ENCODE data around the gene SIDT2. TPM values are rescaled to one million over a fixed set of nuclear protein-coding genes. Genes with fewer than 3 reads are reported as not detected.

SIDT2 gene
- total RNA-seq, 1 experiment from 2014 or later: 37.0 TPM

DNA sequence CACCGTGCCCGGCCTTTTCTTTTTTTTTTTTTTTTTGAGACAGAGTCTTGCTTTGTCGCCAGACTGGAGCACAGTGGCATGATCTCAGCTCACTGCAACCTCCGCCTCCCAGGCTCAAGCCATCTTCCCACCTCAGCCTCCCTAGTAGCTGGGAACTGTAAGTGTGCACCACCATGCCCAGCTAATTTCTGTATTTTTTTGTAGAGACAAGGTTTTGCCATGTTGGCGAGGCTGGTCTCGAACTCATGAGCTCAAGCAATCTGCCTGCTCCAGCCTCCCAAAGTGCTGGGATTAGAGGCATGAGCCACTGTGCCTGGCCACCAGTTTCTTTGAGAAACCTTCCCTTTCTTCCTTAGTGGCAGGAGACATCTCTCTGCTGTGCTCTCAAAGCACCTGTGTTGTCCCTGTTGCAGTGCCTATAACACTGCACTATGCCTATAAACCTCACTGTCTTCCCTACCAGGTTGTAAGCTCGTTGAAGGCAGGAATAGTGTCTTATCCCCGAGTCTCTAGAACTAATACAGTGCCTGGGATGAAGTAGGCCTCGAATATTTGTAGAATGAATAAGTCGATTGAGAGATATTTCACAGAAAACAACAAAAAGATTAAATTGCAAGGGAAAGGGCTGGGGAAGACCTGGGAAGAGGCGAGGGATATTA is 34.3 kb downstream of the SIDT2 start:
- no TSS peak for BruUV-seq (replicated peaks)
- RAD21 ChIA-PET (ENCODE audit: low non-redundant PET in 1 of 2, low total read pairs in 2 of 2, uncharacterized antibody in 2 of 2, unreplicated experiment in 2 of 2): no interaction called here
- H3K9me2 ChIP-seq (ENCODE audit: insufficient read depth): no peaks in the 10 kb centered on the region
- intact Hi-C loops (cut with micrococcal nuclease): no loop called here
- no peak overlapping the region for H3K4me2 ChIP-seq (ENCODE audit: low read length)
- peaks cover 7 to 8% of the 10 kb centered on the region in 2 experiments; a peak in 2 of 4 replicates for H3K36me3 ChIP-seq (ENCODE audit: control insufficient read depth in 1 of 2, insufficient read depth in 2 of 2, low read length in 2 of 2)
- TF ChIP-seq REST (IDR thresholded peaks at IDR 0.05; ENCODE audit: low read depth): no peak
- no peak for TF ChIP-seq YY1 (IDR thresholded peaks at IDR 0.05; ENCODE audit: extremely low read depth, insufficient replicate concordance, low read depth, low read length)
- no peak for TF ChIP-seq POLR2A (IDR thresholded peaks at IDR 0.05; ENCODE audit: borderline replicate concordance, extremely low read depth, insufficient read depth, insufficient read length)
- no peak for TF ChIP-seq TCF7L2 (IDR thresholded peaks at IDR 0.05; ENCODE audit: borderline replicate concordance, extremely low read depth, insufficient read depth, insufficient read length)
- no peak for TF ChIP-seq EZH2 (IDR thresholded peaks at IDR 0.05)
- TF ChIP-seq POLR2AphosphoS5 (IDR thresholded peaks at IDR 0.05; ENCODE audit: low read depth, low read length): no peak
- TF ChIP-seq SRF (IDR thresholded peaks at IDR 0.05; ENCODE audit: low read depth): no peak
- no peak for TF ChIP-seq CTCF (IDR thresholded peaks at IDR 0.05 in 2 of 3, conservative IDR thresholded peaks at IDR 0.05 in 1 of 3; ENCODE audit: borderline replicate concordance in 1 of 3, insufficient read depth in 1 of 3, low read depth in 2 of 3, low read length in 2 of 3)
- TF ChIP-seq ZNF274 (IDR thresholded peaks at IDR 0.05; ENCODE audit: low read depth, low read length): no peak
- no peak for ATAC-seq
- H3K27me3 ChIP-seq (ENCODE audit: insufficient read depth, low read length): no peaks in the 10 kb centered on the region
- POLR2A ChIA-PET: interaction anchor here (0.7 kb wide), 1 partner anchor 329 kb away, joined by 3 read pairs; no protein-coding TSS in a partner anchor
- no peaks in the 10 kb centered on the region for H4K20me1 ChIP-seq (ENCODE audit: insufficient read depth)
- no peak overlapping the region for H3K4me3 ChIP-seq (replicated peaks in 1 of 2; ENCODE audit: low read depth in 1 of 2, low read length in 2 of 2)
- DNase-seq (ENCODE audit: low read depth, low spot score): no peak
- no peaks in the 10 kb centered on the region for H3K79me2 ChIP-seq (ENCODE audit: insufficient read depth, low read length)
- H2AFZ ChIP-seq (ENCODE audit: low read depth, low read length, poor library complexity, severe bottlenecking): no peak overlapping the region
- no peaks in the 10 kb centered on the region for H3K9me3 ChIP-seq (ENCODE audit: control insufficient read depth in 1 of 2, insufficient read depth in 1 of 2, low read depth in 1 of 2, low read length in 2 of 2)
- no peak overlapping the region for H3K27ac ChIP-seq (ENCODE audit: low read depth, low read length)
- CTCF ChIA-PET: no interaction called here
- H3K4me1 ChIP-seq (ENCODE audit: control insufficient read depth in 1 of 2, insufficient read depth in 2 of 2, low read length in 2 of 2): no peaks in the 10 kb centered on the region
- no peak overlapping the region for H3K9ac ChIP-seq (ENCODE audit: low read length)
